Stimulated activated CD4-positive, alpha-beta T cell treated with anti-CD3 and anti-CD28 coated beads, Interleukin-2, amount 100 ng/mL, for 24 hours (primary cell): ENCODE results near the gene IKZF3.
"Not testable (repeated sequence)": the region's sequence is repeated elsewhere in the genome, so short reads cannot be mapped to it uniquely, and the experiment has no call there.

Experiments used
- DNase-seq, 2 donors: peaks; one replicate each; pipeline ENCODE4 v3.0.0-alpha.2; 2020

The IKZF3 gene

GRCh38 chr17:39714234-39714633 is 149.9 kb downstream of the IKZF3 start:
- DNase-seq: no peak

DNA sequence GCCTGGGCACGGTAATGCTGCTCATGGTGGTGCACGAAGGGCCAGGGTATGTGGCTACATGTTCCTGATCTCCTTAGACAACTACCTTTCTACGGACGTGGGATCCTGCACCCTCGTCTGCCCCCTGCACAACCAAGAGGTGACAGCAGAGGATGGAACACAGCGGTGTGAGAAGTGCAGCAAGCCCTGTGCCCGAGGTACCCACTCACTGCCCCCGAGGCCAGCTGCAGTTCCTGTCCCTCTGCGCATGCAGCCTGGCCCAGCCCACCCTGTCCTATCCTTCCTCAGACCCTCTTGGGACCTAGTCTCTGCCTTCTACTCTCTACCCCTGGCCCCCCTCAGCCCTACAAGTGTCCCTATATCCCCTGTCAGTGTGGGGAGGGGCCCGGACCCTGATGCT is 152.3 kb downstream of the IKZF3 start:
- no peak for DNase-seq

GRCh38 chr17:39711071-39711470 is 153.0 kb downstream of the IKZF3 start:
- not testable (repeated sequence) for DNase-seq

DNA sequence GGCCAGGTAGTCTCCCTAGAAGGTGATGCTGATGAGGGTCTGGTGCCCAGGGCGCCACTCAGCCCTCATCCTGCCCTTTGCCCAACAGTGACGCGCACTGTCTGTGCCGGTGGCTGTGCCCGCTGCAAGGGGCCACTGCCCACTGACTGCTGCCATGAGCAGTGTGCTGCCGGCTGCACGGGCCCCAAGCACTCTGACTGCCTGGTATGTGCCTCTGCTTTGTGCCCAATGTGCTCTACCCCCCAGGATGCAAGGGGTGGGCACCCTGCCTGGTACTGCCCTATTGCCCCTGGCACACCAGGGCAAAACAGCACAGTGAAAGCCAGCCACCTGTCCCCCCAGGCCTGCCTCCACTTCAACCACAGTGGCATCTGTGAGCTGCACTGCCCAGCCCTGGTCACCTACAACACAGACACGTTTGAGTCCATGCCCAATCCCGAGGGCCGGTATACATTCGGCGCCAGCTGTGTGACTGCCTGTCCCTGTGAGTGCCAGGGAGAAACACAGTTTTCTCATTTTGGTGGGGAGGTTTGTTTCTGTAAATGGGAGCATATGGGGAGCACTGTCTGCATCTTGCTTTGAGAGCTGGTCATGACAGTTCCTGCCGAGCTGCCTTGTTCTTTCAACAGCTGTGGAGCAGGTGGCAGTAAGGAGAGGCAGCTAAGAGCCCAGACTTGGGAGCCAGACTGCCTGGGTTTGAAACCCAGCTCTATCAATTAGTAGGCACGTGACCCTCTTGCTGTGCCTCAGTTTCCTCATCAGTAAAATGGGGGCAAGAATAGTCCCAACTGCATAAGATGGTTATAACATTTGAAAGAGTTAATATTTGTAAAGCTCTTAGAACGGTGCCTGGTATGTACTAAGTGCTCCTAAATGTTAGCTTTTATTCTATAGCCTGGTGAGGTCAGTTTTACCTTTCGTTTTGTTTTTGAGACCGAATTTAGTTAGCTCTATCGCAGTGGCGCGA is 153.8 kb downstream of the IKZF3 start:
- no peak for DNase-seq

DNA sequence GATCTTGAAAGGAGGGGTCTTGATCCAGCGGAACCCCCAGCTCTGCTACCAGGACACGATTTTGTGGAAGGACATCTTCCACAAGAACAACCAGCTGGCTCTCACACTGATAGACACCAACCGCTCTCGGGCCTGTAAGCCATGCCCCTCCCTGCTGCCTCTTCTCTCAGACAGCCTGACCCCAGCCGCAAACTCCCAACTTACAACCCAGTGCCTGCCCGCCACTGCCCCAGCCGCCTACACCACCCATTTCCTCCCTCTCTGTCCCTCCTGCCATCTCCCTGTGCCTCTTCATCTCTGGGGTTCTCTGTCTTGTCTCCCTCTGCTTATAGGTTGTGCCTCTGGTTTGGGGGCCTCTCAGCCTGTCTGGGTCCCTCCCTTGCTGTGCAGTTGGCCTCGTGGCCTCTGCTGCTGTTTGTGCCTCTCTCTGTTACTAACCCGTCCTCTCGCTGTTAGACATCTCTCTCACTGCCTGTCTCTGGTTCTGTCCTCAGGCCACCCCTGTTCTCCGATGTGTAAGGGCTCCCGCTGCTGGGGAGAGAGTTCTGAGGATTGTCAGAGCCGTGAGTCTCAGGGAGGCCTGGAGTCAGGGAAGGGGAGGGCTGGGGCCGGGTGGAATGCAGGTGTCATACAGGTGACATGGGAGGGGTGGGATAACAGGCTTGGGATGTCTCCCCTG is 154.7 kb downstream of the IKZF3 start:
- no peak for DNase-seq
